HEK293 (cell line): ENCODE data around the gene TOMM40L.

Experiments
- CTCF ChIA-PET: fragments of 350-600 bp; formaldehyde crosslinking; extraction: SDS; loops from one replicate; lab custom pipeline; 2021; ENCODE audit warnings: antibody characterized with exemption; lab: Yijun Ruan, JAX
- POLR2A ChIA-PET: fragments of 300-600 bp; formaldehyde crosslinking; extraction: SDS; loops from one replicate; lab custom pipeline; 2020; ENCODE audit warnings: antibody characterized with exemption, inconsistent platforms; lab: Yijun Ruan, JAX
- H3K27ac ChIP-seq: fragments of 200-500 bp; sonication (Bioruptor generic); 2 replicates; pipeline ENCODE4 v1.5.1; 2014; ENCODE audit warnings: low read depth, low read length, control low read depth, inconsistent platforms; ENCODE audit errors: extremely low read depth
- H3K36me3 ChIP-seq, 2 experiments: fragments of 200-500 bp in 1 of 2; sonication (Bioruptor generic) in 1 of 2; 1 replicate in 1 of 2; 2 replicates in 1 of 2; pipeline ENCODE4 v1.5.1; 2014 to 2017; ENCODE audit warnings: inconsistent platforms in 2 of 2, low read length in 2 of 2; ENCODE audit not compliant: control insufficient read depth in 2 of 2, insufficient read depth in 1 of 2
- H3K4me1 ChIP-seq: fragments of 200-500 bp; sonication (Bioruptor generic); 2 replicates; pipeline ENCODE4 v1.5.1; 2014; ENCODE audit warnings: mild to moderate bottlenecking, low read length, inconsistent platforms; ENCODE audit not compliant: control insufficient read depth, insufficient read depth
- H3K4me3 ChIP-seq: 2 replicates; pipeline ENCODE4 v1.5.1; 2011; ENCODE audit warnings: low read depth, mild to moderate bottlenecking, control low read depth, low read length, moderate library complexity
- H3K9me3 ChIP-seq: fragments of 200-500 bp; sonication (Bioruptor generic); 2 replicates; pipeline ENCODE4 v1.5.1; 2014; ENCODE audit warnings: low read depth, low read length, inconsistent platforms; ENCODE audit not compliant: control insufficient read depth, insufficient read depth
- CTCF ChIP-seq: fragments of 450-650 bp; formaldehyde crosslinking; IDR thresholded peaks from 2 replicates; pipeline ENCODE4 v1.5.1; 2016; ENCODE audit warnings: missing biosample characterization, missing genetic modification characterization
- EGR2 ChIP-seq: fragments of 450-650 bp; formaldehyde crosslinking; IDR thresholded peaks from 2 replicates; pipeline ENCODE4 v1.5.1; 2016; ENCODE audit warnings: low read depth, missing biosample characterization, missing genetic modification characterization
- HIC1 ChIP-seq: fragments of 450-650 bp; formaldehyde crosslinking; IDR thresholded peaks from 2 replicates; pipeline ENCODE4 v1.5.1; 2016; ENCODE audit warnings: missing biosample characterization, missing genetic modification characterization
- HOXC10 ChIP-seq: sonication (generic); formaldehyde crosslinking; IDR thresholded peaks from 2 replicates; pipeline ENCODE4 v1.8.1; 2023; ENCODE audit warnings: mild to moderate bottlenecking, missing genetic modification reagents
- KLF1 ChIP-seq: fragments of 450-650 bp; formaldehyde crosslinking; IDR thresholded peaks from 2 replicates; pipeline ENCODE4 v1.5.1; 2016; ENCODE audit warnings: missing biosample characterization, missing genetic modification characterization
- SP3 ChIP-seq: fragments of 450-650 bp; formaldehyde crosslinking; IDR thresholded peaks from 2 replicates; pipeline ENCODE4 v1.5.1; 2016; ENCODE audit warnings: missing biosample characterization, missing genetic modification characterization
- SP7 ChIP-seq: fragments of 450-650 bp; formaldehyde crosslinking; IDR thresholded peaks from 2 replicates; pipeline ENCODE4 v1.5.1; 2016; ENCODE audit warnings: missing biosample characterization, missing genetic modification characterization
- TRIM28 ChIP-seq: IDR thresholded peaks from 2 replicates; pipeline ENCODE4 v1.6.1; 2011; ENCODE audit warnings: low read length, control low read depth, borderline replicate concordance
- YY1 ChIP-seq: fragments of 450-650 bp; formaldehyde crosslinking; IDR thresholded peaks from 2 replicates; pipeline ENCODE4 v1.5.1; 2018; ENCODE audit warnings: missing biosample characterization, missing genetic modification characterization
- ZBTB17 ChIP-seq: fragments of 450-650 bp; formaldehyde crosslinking; IDR thresholded peaks from 2 replicates; pipeline ENCODE4 v1.5.1; 2016; ENCODE audit warnings: missing biosample characterization, missing genetic modification characterization
- ZBTB21 ChIP-seq: fragments of 450-650 bp; formaldehyde crosslinking; IDR thresholded peaks from 2 replicates; pipeline ENCODE4 v1.5.1; 2017; ENCODE audit warnings: missing biosample characterization, missing genetic modification characterization
- ZFP41 ChIP-seq: fragments of 450-650 bp; formaldehyde crosslinking; IDR thresholded peaks from 2 replicates; pipeline ENCODE4 v1.5.1; 2016; ENCODE audit warnings: missing biosample characterization, missing genetic modification characterization, borderline replicate concordance
- ZNF112 ChIP-seq: fragments of 450-650 bp; formaldehyde crosslinking; IDR thresholded peaks from 2 replicates; pipeline ENCODE4 v1.5.0; 2017; ENCODE audit warnings: missing biosample characterization, missing genetic modification characterization
- ZNF140 ChIP-seq: fragments of 450-650 bp; formaldehyde crosslinking; IDR thresholded peaks from 2 replicates; pipeline ENCODE4 v1.5.1; 2016; ENCODE audit warnings: missing biosample characterization, missing genetic modification characterization
- ZNF2 ChIP-seq: fragments of 450-650 bp; formaldehyde crosslinking; IDR thresholded peaks from 2 replicates; pipeline ENCODE4 v1.5.1; 2016; ENCODE audit warnings: missing biosample characterization, missing genetic modification characterization
- ZNF324 ChIP-seq: fragments of 450-650 bp; formaldehyde crosslinking; IDR thresholded peaks from 2 replicates; pipeline ENCODE4 v1.5.1; 2016; ENCODE audit warnings: missing biosample characterization, missing genetic modification characterization
- ZNF366 ChIP-seq: fragments of 450-650 bp; formaldehyde crosslinking; conservative IDR thresholded peaks from 2 replicates; pipeline ENCODE4 v1.5.1; 2016; ENCODE audit warnings: missing biosample characterization, missing genetic modification characterization
- ZNF394 ChIP-seq: fragments of 450-650 bp; formaldehyde crosslinking; IDR thresholded peaks from 2 replicates; pipeline ENCODE4 v1.5.1; 2016; ENCODE audit warnings: missing biosample characterization, missing genetic modification characterization, mild to moderate bottlenecking, moderate library complexity, borderline replicate concordance
- ZNF398 ChIP-seq: fragments of 450-650 bp; formaldehyde crosslinking; IDR thresholded peaks from 2 replicates; pipeline ENCODE4 v1.5.1; 2017; ENCODE audit warnings: missing biosample characterization, missing genetic modification characterization
- ZNF423 ChIP-seq: fragments of 450-650 bp; formaldehyde crosslinking; IDR thresholded peaks from 2 replicates; pipeline ENCODE4 v1.5.1; 2016; ENCODE audit warnings: missing biosample characterization, missing genetic modification characterization
- ZNF521 ChIP-seq: fragments of 450-650 bp; formaldehyde crosslinking; IDR thresholded peaks from 2 replicates; pipeline ENCODE4 v1.5.1; 2017; ENCODE audit warnings: missing biosample characterization, mild to moderate bottlenecking, missing genetic modification characterization
- ZNF580 ChIP-seq: fragments of 450-650 bp; formaldehyde crosslinking; IDR thresholded peaks from 2 replicates; pipeline ENCODE4 v1.5.1; 2016; ENCODE audit warnings: missing biosample characterization, missing genetic modification characterization
- ZNF645 ChIP-seq: fragments of 450-650 bp; formaldehyde crosslinking; IDR thresholded peaks from 2 replicates; pipeline ENCODE4; 2016; ENCODE audit warnings: missing biosample characterization, missing genetic modification characterization
- ZNF660 ChIP-seq: fragments of 450-650 bp; IDR thresholded peaks from 2 replicates; pipeline ENCODE4 v1.5.1; 2018; ENCODE audit warnings: missing biosample characterization, mild to moderate bottlenecking, missing genetic modification characterization
- ZNF701 ChIP-seq: fragments of 450-650 bp; formaldehyde crosslinking; IDR thresholded peaks from 2 replicates; pipeline ENCODE4 v1.5.1; 2016; ENCODE audit warnings: missing biosample characterization, missing genetic modification characterization
- ZNF76 ChIP-seq: fragments of 450-650 bp; formaldehyde crosslinking; IDR thresholded peaks from 2 replicates; pipeline ENCODE4; 2016; ENCODE audit warnings: low read depth, missing biosample characterization, missing genetic modification characterization, borderline replicate concordance
- ZNF837 ChIP-seq: fragments of 450-650 bp; formaldehyde crosslinking; IDR thresholded peaks from 2 replicates; pipeline ENCODE4 v1.5.1; 2016; ENCODE audit warnings: missing biosample characterization, missing genetic modification characterization
- ZSCAN30 ChIP-seq: fragments of 450-650 bp; IDR thresholded peaks from 2 replicates; pipeline ENCODE4 v1.5.1; 2018; ENCODE audit warnings: missing biosample characterization, mild to moderate bottlenecking, missing genetic modification characterization, moderate library complexity
- ZSCAN4 ChIP-seq: fragments of 450-650 bp; formaldehyde crosslinking; IDR thresholded peaks from 2 replicates; pipeline ENCODE4 v1.5.1; 2017; ENCODE audit warnings: missing biosample characterization, missing genetic modification characterization

TOMM40L gene

GRCh38 chr1:161201836-161202712 is 23.8 kb upstream of the TOMM40L start, which contains the start of gene NDUFS2:
Gene NDUFS2 (plus strand): TSS chr1:161202367. CDS start chr1:161202386, 19 bp downstream.
- ChIA-PET CTCF (interaction anchor here (0.6 to 4.9 kb wide), 14 partner anchors 9 to 941 kb away, joined by 3 to 32 read pairs (median 3); partner anchors contain the start of genes APOA2, PPOX, SDHC and TOMM40L), POLR2A (interaction anchor here (0.6 to 2.2 kb wide), 15 partner anchors 9 to 188 kb away, joined by 3 to 22 read pairs (median 4); partner anchors contain the start of genes B4GALT3, FCER1G, PPOX and TOMM40L)
- Histone ChIP-seq H3K4me1 (peaks cover 9% of the 10 kb centered on the region; the same call in 1 of the 2 replicates), H3K9me3 (no peaks in the 10 kb centered on the region), H3K36me3 (peaks cover 17 to 39% of the 10 kb centered on the region in 2 experiments; a peak in 2 of 3 replicates), H3K4me3 (peak within 1 kb of the TSS; percentile 56), H3K27ac (peak within 1 kb of the TSS; percentile 72)
- TF ChIP-seq HOXC10 (peak; percentile 38; the same call in 1 of the 2 replicates), ZNF660 (peak; percentile 52), ZFP41 (tag by site-specific recombination) (no peak), CTCF (tag by site-specific recombination) (peak; percentile 79), ZBTB21 (peak; percentile 24; the same call in 1 of the 2 replicates), ZNF366 (tag by site-specific recombination) (0 out of 2 replicates have a peak, but pooled peaks have one; percentile 22), ZNF580 (tag by site-specific recombination) (peak; percentile 84), ZNF140 (no peak), ZNF398 (tag by site-specific recombination) (no peak), ZNF2 (tag by site-specific recombination) (peak; percentile 79), ZNF521 (no peak), ZNF837 (tag by site-specific recombination) (no peak), ZBTB17 (tag by site-specific recombination) (peak; percentile 100), SP3 (tag by site-specific recombination) (peak; percentile 94), ZNF645 (no peak), SP7 (tag by site-specific recombination) (peak; percentile 31; the same call in 1 of the 2 replicates), ZNF423 (peak; percentile 80; the same call in 1 of the 2 replicates), HIC1 (tag by site-specific recombination) (no peak), ZNF324 (tag by site-specific recombination) (peak; percentile 13; the same call in 1 of the 2 replicates), ZNF76 (peak; percentile 95), EGR2 (tag by site-specific recombination) (peak; percentile 69), ZNF112 (tag by site-specific recombination) (no peak), KLF1 (tag by site-specific recombination) (0 out of 2 replicates have a peak, but pooled peaks have one; percentile 9), ZNF701 (tag by site-specific recombination) (no peak), TRIM28 (peak; percentile 51; the same call in 1 of the 2 replicates), ZSCAN4 (no peak), YY1 (tag by site-specific recombination) (peak; percentile 99), ZNF394 (tag by site-specific recombination) (peak; percentile 31), ZSCAN30 (tag by site-specific recombination) (0 out of 2 replicates have a peak, but pooled peaks have one; percentile 35)
